Stimulated activated naive B cell treated with anti-CD40 and anti-IgM and Interleukin-4, amounts not matched to agents 10 μg/mL and 1 μg/mL and 100 μg/mL, for 72 hours (primary cell): ENCODE measurements around the gene USP34.
"Not testable (repeated sequence)": the region's sequence is repeated elsewhere in the genome, so short reads cannot be mapped to it uniquely, and the experiment has no call there.

Source experiments
- ATAC-seq, 2 donors: fragments of 150-1000 bp; cut with Tn5 transposase; replicated peaks; 2 replicates each; pipeline ENCODE4 v1.10.0; 2021; ENCODE audit warnings: moderate library complexity in 1 of 2
- DNase-seq: peaks from one replicate; pipeline ENCODE4 v3.0.0; 2021
- H3K27ac Mint-ChIP-seq: one replicate; pipeline ENCODE4 v1.8.0; 2022; ENCODE audit warnings: mild to moderate bottlenecking, mixed read lengths
- H3K27me3 Mint-ChIP-seq, 2 donors: one replicate each; pipeline ENCODE4 v1.8.0; 2022; ENCODE audit warnings: mixed read lengths in 2 of 2
- H3K36me3 Mint-ChIP-seq, 2 donors: one replicate each; pipeline ENCODE4 v1.8.0; 2022; ENCODE audit warnings: mixed read lengths in 2 of 2, mild to moderate bottlenecking in 1 of 2
- H3K4me1 Mint-ChIP-seq, 2 donors: one replicate each; pipeline ENCODE4 v1.8.0; 2022; ENCODE audit warnings: mixed read lengths in 2 of 2, mild to moderate bottlenecking in 1 of 2
- H3K4me3 Mint-ChIP-seq, 2 donors: one replicate each; pipeline ENCODE4 v1.8.0; 2022; ENCODE audit warnings: mild to moderate bottlenecking in 2 of 2, mixed read lengths in 2 of 2, moderate library complexity in 1 of 2
- H3K9me3 Mint-ChIP-seq, 2 donors: one replicate each; pipeline ENCODE4 v1.8.0; 2022; ENCODE audit warnings: mixed read lengths in 2 of 2, mild to moderate bottlenecking in 1 of 2

The USP34 gene

GRCh38 chr2:61176755-61177726 is 293.8 kb downstream of the USP34 start:
- peak overlapping the region; percentile 94 for H3K4me3 Mint-ChIP-seq
- H3K27me3 Mint-ChIP-seq = no peaks in the 10 kb centered on the region
- H3K36me3 Mint-ChIP-seq = peaks cover 15 to 33% of the 10 kb centered on the region in 2 donors
- H3K27ac Mint-ChIP-seq = peak overlapping the region; percentile 88
- no peaks in the 10 kb centered on the region for H3K9me3 Mint-ChIP-seq
- DNase-seq = peak; percentile 90
- peak; percentile 89 to 90 for ATAC-seq
- H3K4me1 Mint-ChIP-seq = peaks cover 37 to 51% of the 10 kb centered on the region in 2 donors

- H3K36me3 Mint-ChIP-seq = peaks cover 3 to 18% of the 10 kb centered on the region in 2 donors
- H3K4me1 Mint-ChIP-seq = peaks cover 23 to 31% of the 10 kb centered on the region in 2 donors
- H3K9me3 Mint-ChIP-seq = no peaks in the 10 kb centered on the region
- no peak overlapping the region for H3K27ac Mint-ChIP-seq
- no peak for DNase-seq
- H3K4me3 Mint-ChIP-seq = no peak overlapping the region
- no peaks in the 10 kb centered on the region for H3K27me3 Mint-ChIP-seq
- ATAC-seq = no peak
Measured at GRCh38 chr2:61175036-61175435, 295.9 kb downstream of the USP34 start.

- ATAC-seq (no peak), DNase-seq (no peak)
- Mint-ChIP-seq H3K27ac (no peak overlapping the region), H3K36me3 (peaks cover 7 to 8% of the 10 kb centered on the region in 2 donors), H3K9me3 (no peaks in the 10 kb centered on the region), H3K27me3 (no peaks in the 10 kb centered on the region), H3K4me3 (no peak overlapping the region), H3K4me1 (peaks cover 5 to 12% of the 10 kb centered on the region in 2 donors)
Measured at GRCh38 chr2:61173116-61173515, 297.8 kb downstream of the USP34 start.

GRCh38 chr2:61172671-61173070 is 298.2 kb downstream of the USP34 start:
- H3K27ac Mint-ChIP-seq = no peak overlapping the region

GRCh38 chr2:61167579-61167978 is 303.3 kb downstream of the USP34 start:
- Mint-ChIP-seq H3K4me3 (no peak overlapping the region), H3K27me3 (no peaks in the 10 kb centered on the region), H3K36me3 (peaks cover 36 to 40% of the 10 kb centered on the region in 2 donors), H3K27ac (no peak overlapping the region), H3K9me3 (no peaks in the 10 kb centered on the region), H3K4me1 (no peaks in the 10 kb centered on the region)
- ATAC-seq (no peak), DNase-seq (no peak)

More at GRCh38 chr2:61172671-61173070, 298.2 kb downstream of the USP34 start:
- no peak for DNase-seq
- Mint-ChIP-seq H3K4me1 (peaks cover 5 to 8% of the 10 kb centered on the region in 2 donors), H3K4me3 (no peak overlapping the region), H3K9me3 (no peaks in the 10 kb centered on the region), H3K36me3 (peaks cover 7 to 8% of the 10 kb centered on the region in 2 donors), H3K27me3 (no peaks in the 10 kb centered on the region)
- no peak for ATAC-seq

GRCh38 chr2:61165946-61166345 is 304.9 kb downstream of the USP34 start:
- DNase-seq (no peak), ATAC-seq (no peak)
- Mint-ChIP-seq H3K4me3 (no peak overlapping the region), H3K36me3 (peaks cover 36 to 46% of the 10 kb centered on the region in 2 donors), H3K27me3 (no peaks in the 10 kb centered on the region), H3K9me3 (no peaks in the 10 kb centered on the region), H3K27ac (no peak overlapping the region), H3K4me1 (peaks cover 0 to 1% of the 10 kb centered on the region in 2 donors)

- DNase-seq, H3K27me3 Mint-ChIP-seq, H3K4me1 Mint-ChIP-seq, H3K9me3 Mint-ChIP-seq, H3K4me3 Mint-ChIP-seq, H3K27ac Mint-ChIP-seq, ATAC-seq: not testable (repeated sequence)
- H3K36me3 Mint-ChIP-seq = peaks cover 36 to 51% of the 10 kb centered on the region in 2 donors
Measured at GRCh38 chr2:61165082-61165481, 305.8 kb downstream of the USP34 start.

- Mint-ChIP-seq H3K4me1 (peaks cover 11 to 12% of the 10 kb centered on the region in 2 donors), H3K4me3 (no peak overlapping the region), H3K9me3 (peaks cover 6 to 8% of the 10 kb centered on the region in 2 donors), H3K27ac (no peak overlapping the region), H3K27me3 (no peaks in the 10 kb centered on the region), H3K36me3 (peaks cover 43 to 63% of the 10 kb centered on the region in 2 donors)
- no peak for ATAC-seq
- DNase-seq = no peak
Measured at GRCh38 chr2:61162721-61163120, 308.2 kb downstream of the USP34 start.

GRCh38 chr2:61161888-61162287 is 309.0 kb downstream of the USP34 start, which contains the start of gene C2orf74:
C2orf74 (plus strand) TSS chr2:61162188; CDS start chr2:61162515, 327 bp downstream.
- DNase-seq (no peak), ATAC-seq (no peak)
- H3K4me3 Mint-ChIP-seq = no peak within 1 kb of the TSS
- peaks cover 42 to 65% of the 10 kb centered on the region in 2 donors for H3K36me3 Mint-ChIP-seq
- peaks cover 7 to 8% of the 10 kb centered on the region in 2 donors for H3K9me3 Mint-ChIP-seq
- H3K27ac Mint-ChIP-seq = no peak within 1 kb of the TSS
- no peaks in the 10 kb centered on the region for H3K27me3 Mint-ChIP-seq
- peaks cover 14 to 19% of the 10 kb centered on the region in 2 donors for H3K4me1 Mint-ChIP-seq

GRCh38 chr2:61158356-61158955 is 312.4 kb downstream of the USP34 start:
- Mint-ChIP-seq H3K27ac (peak overlapping the region; percentile 43), H3K36me3 (peaks cover 28 to 45% of the 10 kb centered on the region in 2 donors), H3K27me3 (no peaks in the 10 kb centered on the region), H3K4me1 (peaks cover 14 to 19% of the 10 kb centered on the region in 2 donors), H3K4me3 (peak overlapping the region; percentile 9 to 12), H3K9me3 (peaks cover 7 to 8% of the 10 kb centered on the region in 2 donors)
- DNase-seq (no peak), ATAC-seq (peak; percentile 84 to 89)

GRCh38 chr2:61157371-61158003 is 313.4 kb downstream of the USP34 start:
- Mint-ChIP-seq H3K4me3 (no peak overlapping the region), H3K36me3 (peaks cover 22 to 41% of the 10 kb centered on the region in 2 donors), H3K27me3 (no peaks in the 10 kb centered on the region), H3K4me1 (peaks cover 14 to 19% of the 10 kb centered on the region in 2 donors), H3K27ac (peak overlapping the region; percentile 43), H3K9me3 (peaks cover 7 to 8% of the 10 kb centered on the region in 2 donors)
- DNase-seq (no peak), ATAC-seq (no peak)

GRCh38 chr2:61151436-61151835 is 319.5 kb downstream of the USP34 start:
- DNase-seq (no peak), ATAC-seq (no peak)
- Mint-ChIP-seq H3K4me1 (peaks cover 3 to 5% of the 10 kb centered on the region in 2 donors), H3K27ac (no peak overlapping the region), H3K9me3 (no peaks in the 10 kb centered on the region), H3K27me3 (no peaks in the 10 kb centered on the region), H3K4me3 (no peak overlapping the region), H3K36me3 (peaks cover 19 to 34% of the 10 kb centered on the region in 2 donors)

GRCh38 chr2:61149074-61149473 is 321.8 kb downstream of the USP34 start:
- Mint-ChIP-seq H3K4me1 (peaks cover 3 to 10% of the 10 kb centered on the region in 2 donors), H3K9me3 (no peaks in the 10 kb centered on the region), H3K27me3 (no peaks in the 10 kb centered on the region), H3K4me3 (no peak overlapping the region), H3K27ac (no peak overlapping the region), H3K36me3 (peaks cover 19 to 39% of the 10 kb centered on the region in 2 donors)
- DNase-seq = no peak
- ATAC-seq = no peak

GRCh38 chr2:61148091-61148490 is 322.8 kb downstream of the USP34 start:
- H3K27me3 Mint-ChIP-seq, H3K9me3 Mint-ChIP-seq, ATAC-seq, H3K4me3 Mint-ChIP-seq, DNase-seq, H3K27ac Mint-ChIP-seq: not testable (repeated sequence)
- peaks cover 19 to 39% of the 10 kb centered on the region in 2 donors for H3K36me3 Mint-ChIP-seq
- H3K4me1 Mint-ChIP-seq = peaks cover 3 to 10% of the 10 kb centered on the region in 2 donors
